AG04449 (cell line): ENCODE results near the gene ELP4.
A peak's percentile ranks its signal among the peaks of the same experiment; 100 is the strongest.

ENCODE experiments used
- CTCF ChIA-PET: fragments of 350-600 bp; formaldehyde crosslinking; extraction: SDS; loops from one replicate; lab custom pipeline; 2021; ENCODE audit warnings: antibody characterized with exemption; lab: Yijun Ruan, JAX
- POLR2A ChIA-PET: fragments of 400-600, 350-600 bp; formaldehyde crosslinking; extraction: SDS; loops from one replicate; lab custom pipeline; 2020; ENCODE audit warnings: antibody characterized with exemption, inconsistent platforms; lab: Yijun Ruan, JAX
- DNase-seq: peaks from one replicate; pipeline ENCODE4 v3.0.0-alpha.2; 2010; ENCODE audit warnings: low read depth, low spot score
- H3K4me3 ChIP-seq: 2 replicates; pipeline ENCODE4 v1.5.1; 2011; ENCODE audit warnings: low read depth, mild to moderate bottlenecking, control low read depth, low read length
- TF ChIP-seq, protein P1 (sequence below): IDR thresholded peaks from one replicate; pipeline ENCODE4 v1.5.1; 2011; ENCODE audit warnings: mild to moderate bottlenecking, moderate library complexity, low read length, control low read depth, inconsistent platforms; ENCODE audit not compliant: insufficient read depth; ENCODE audit errors: missing control alignments

ELP4 gene

DNA sequence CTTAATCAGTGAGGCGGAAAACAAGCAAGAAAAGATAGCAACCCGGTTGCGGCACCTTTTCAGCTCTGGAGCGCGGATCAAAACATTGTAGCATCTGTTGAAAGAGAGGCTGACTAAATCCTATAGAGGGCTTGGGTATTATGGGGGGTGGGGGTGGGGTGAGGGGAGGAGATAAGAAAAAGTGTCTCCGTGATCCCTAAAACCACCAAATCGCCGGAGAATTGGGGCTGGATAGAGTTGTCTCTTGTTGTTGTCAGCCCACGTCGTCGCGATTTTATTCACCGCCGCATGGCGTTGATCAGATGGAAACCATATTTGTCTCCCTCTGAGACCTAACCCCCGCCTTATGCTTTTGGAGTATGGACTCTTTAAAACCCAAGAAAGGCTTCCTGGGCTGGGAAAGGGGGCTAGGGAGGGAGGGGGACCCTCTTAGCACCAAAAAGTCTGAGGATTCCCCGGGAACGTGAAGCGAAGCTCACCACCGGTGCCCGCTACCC lies 288.5 kb downstream of the ELP4 start:
- no peak for DNase-seq
- POLR2A ChIA-PET = no interaction called here
- TF ChIP-seq, protein P1, sequence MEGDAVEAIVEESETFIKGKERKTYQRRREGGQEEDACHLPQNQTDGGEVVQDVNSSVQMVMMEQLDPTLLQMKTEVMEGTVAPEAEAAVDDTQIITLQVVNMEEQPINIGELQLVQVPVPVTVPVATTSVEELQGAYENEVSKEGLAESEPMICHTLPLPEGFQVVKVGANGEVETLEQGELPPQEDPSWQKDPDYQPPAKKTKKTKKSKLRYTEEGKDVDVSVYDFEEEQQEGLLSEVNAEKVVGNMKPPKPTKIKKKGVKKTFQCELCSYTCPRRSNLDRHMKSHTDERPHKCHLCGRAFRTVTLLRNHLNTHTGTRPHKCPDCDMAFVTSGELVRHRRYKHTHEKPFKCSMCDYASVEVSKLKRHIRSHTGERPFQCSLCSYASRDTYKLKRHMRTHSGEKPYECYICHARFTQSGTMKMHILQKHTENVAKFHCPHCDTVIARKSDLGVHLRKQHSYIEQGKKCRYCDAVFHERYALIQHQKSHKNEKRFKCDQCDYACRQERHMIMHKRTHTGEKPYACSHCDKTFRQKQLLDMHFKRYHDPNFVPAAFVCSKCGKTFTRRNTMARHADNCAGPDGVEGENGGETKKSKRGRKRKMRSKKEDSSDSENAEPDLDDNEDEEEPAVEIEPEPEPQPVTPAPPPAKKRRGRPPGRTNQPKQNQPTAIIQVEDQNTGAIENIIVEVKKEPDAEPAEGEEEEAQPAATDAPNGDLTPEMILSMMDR = no peak
- CTCF ChIA-PET = interaction anchor here (1.3 kb wide), 1 partner anchor 12 kb away, joined by 3 read pairs; no protein-coding TSS in a partner anchor
- no peak overlapping the region for H3K4me3 ChIP-seq

DNA sequence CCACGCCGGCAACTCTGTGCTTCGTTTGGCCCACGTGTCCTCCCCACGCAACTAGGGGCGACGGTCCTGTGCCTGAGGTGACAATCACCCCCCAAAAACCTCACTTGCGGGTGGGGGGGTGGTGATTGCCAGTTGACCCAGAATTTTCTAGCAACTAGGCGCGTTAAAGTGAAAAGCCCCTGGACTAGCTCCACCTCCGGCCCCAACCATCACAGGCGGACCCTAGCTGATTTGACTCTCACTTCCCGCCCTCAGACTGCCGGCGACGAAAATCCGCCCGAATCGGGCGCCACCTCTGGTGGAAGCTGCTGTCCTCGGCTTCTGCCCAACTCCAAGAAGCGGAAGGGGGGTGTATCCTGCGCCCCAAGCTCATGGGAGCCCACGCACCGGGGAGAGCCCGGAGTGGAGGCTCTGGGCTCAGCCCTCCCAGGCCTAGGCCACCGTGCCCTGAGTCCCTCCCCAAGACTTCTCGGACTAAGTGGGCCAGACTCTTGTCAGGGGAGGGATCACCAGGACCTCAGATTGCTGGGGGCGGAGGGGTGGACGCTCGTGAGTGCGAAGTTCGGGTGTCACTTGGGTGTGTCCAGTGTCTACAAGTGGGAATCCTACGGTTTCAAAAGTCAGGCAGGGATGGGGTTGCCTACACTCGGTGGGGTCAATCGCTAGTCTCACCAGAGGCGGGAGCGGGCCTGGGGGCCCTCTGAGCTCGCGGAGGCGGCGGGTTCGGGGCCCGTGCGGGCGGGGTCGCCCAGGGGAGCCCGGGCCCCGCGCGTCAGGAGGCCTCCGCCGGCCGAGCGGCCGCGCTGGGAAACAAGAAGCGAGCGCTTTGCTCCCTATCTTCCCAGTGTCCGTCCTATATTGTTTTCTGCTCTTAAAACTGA lies 289.2 kb downstream of the ELP4 start:
- no peak for DNase-seq
- CTCF ChIA-PET = interaction anchor here (1.3 kb wide), 1 partner anchor 11 kb away, joined by 3 read pairs; no protein-coding TSS in a partner anchor
- POLR2A ChIA-PET = no interaction called here
- TF ChIP-seq, protein P1 = peak; percentile 19
- no peak overlapping the region for H3K4me3 ChIP-seq

DNA sequence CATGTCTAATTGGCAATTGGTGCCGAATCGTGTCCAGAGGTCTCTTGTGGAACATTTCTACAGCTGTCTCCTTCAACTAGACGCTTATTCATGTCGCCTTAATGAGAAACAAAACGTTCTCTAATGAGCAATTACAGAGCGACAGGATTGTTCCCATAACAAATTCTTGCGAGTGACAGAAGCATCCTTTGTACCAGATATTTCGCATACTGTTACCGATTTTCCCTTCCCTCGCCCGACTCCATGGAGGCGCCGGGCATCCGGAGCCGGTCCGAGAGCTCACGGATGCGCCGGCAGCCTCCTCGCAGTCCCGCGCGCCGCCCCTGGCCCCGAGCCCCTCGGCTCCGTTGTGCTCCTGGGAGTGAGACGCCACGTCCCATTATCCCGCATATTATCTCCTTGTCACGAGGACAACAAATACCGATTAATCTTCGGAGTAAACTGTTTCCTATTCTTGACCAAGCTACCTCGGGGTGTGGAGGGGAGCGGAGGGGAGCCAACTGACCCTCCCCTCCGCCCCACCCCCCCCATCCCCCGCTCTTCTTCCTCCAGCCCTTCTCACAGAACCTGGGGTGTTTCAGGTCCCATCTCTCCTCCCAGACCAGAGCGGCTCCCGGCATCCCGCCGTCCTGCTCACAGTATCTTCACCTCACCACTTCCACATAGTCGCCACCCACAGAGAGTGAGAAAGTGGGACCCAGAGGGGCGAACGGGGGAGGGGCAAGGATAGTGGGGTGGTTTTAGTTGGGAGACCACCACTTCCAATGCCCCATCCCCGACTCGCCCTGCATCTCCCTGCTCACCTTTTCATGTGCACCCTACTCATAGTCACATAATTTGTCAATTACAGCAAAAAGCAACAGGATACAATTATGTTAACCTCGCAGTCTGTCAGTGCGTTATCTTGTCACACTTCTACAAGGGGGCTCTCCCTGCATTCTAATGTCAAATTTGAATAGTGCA lies 290.1 kb downstream of the ELP4 start:
- ChIA-PET POLR2A (no interaction called here), CTCF (interaction anchor here (3.0 kb wide), 1 partner anchor 158 kb away, joined by 7 read pairs; no protein-coding TSS in a partner anchor)
- no peak overlapping the region for H3K4me3 ChIP-seq
- no peak for DNase-seq
- TF ChIP-seq, protein P1 = no peak

DNA sequence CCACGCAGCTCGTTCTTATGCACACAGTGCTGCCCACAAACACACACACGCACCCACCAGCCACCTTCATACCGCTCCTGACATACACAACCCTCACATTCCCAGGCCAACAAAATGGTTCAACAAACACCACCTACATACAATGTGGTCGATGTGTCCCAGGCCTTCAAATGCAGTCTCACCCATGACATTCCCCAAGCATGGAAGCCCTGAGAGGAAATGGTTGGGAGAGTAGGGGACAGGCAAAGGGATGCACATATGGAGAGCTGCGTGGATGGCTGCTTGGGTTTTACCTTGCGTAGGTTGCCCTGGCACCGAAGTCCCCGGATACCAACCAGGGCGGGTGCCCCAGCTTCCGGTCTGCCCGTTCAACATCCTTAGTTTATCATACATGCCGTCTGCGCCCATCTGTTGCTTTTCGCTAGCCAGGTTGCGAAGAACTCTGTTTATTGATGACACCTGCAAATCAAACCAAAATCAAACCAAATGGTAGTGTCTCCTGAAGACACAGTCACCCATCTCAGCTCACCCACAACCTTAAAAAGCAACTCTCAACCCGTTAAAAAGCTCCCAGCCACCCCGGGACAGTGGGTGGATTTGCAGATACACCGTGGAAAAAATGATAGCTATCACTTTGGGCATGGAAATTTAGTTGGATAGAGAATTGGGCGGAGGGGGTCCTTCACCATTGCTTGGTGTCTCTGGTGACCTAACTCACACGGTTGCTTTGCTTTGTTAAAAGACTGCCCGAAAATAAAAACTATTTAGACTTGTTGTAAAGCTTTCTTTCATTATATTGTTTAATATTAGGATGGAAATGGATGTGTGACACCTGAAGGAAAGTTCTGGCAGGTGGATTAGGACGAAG lies 291.1 kb downstream of the ELP4 start:
- ChIA-PET POLR2A (no interaction called here), CTCF (interaction anchor here (3.0 kb wide), 1 partner anchor 159 kb away, joined by 7 read pairs; no protein-coding TSS in a partner anchor)
- no peak for DNase-seq
- H3K4me3 ChIP-seq = no peak overlapping the region
- TF ChIP-seq, protein P1 = no peak

DNA sequence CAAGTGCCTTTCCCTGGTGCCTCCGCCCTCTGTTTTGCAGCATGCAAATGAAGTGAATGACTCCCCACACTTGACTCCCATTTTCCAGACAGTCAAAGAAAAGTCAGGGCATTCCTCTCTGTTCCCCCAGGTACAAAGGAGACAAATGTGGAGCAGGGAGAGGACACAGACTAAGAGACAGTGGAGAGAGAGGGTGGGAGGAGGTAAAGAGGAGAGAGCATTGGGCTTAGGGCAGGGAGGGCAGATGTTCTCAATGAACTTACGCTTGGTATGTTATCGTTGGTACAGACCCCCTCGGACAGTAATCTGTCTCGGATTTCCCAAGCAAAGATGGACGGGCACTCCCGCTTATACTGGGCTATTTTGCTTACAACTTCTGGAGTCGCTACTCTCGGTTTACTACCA lies 291.7 kb downstream of the ELP4 start:
- POLR2A ChIA-PET = no interaction called here
- H3K4me3 ChIP-seq = no peak overlapping the region
- DNase-seq = no peak
- CTCF ChIA-PET = interaction anchor here (1.3 to 3.0 kb wide), 2 partner anchors 156 to 160 kb away, joined by 3 to 7 read pairs; no protein-coding TSS in a partner anchor
- TF ChIP-seq, protein P1 = no peak
